HG03342 (cell line): ENCODE measurements around the gene SLFNL1.

Experiments used
- ATAC-seq: cut with Tn5 transposase; IDR thresholded peaks from one replicate; pipeline ENCODE4 v1.9.1; 2021; ENCODE audit warnings: mild to moderate bottlenecking, moderate library complexity; ENCODE audit not compliant: unreplicated experiment

SLFNL1 gene

GRCh38 chr1:41021526-41022308 is at the start of gene SLFNL1:
Gene SLFNL1 (minus strand): TSS chr1:41021725. CDS start chr1:41020660, 1,065 bp downstream.
- ATAC-seq = no peak

- no peak for ATAC-seq
Measured at GRCh38 chr1:41056907-41057306, 35.4 kb upstream of the SLFNL1 start.

DNA sequence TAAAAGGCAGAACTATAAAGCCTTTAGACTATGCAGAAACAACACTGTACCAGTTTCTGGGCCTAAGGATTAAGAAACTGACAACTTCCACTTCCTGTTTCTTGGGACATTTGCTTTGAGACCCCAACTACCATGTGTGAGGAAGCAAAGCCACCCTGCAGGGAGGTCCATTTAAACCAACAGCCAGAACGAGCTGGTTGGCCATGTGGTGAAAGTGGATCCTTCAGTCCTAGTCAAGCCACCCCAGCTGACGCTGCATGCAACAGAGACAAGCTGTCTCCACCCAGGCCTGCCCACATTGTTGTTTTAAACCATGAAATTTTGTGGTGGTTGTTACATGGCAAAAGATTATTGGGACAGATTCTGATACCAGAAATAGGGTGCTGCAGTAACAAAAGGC is 31.8 kb upstream of the SLFNL1 start:
- no peak for ATAC-seq

DNA sequence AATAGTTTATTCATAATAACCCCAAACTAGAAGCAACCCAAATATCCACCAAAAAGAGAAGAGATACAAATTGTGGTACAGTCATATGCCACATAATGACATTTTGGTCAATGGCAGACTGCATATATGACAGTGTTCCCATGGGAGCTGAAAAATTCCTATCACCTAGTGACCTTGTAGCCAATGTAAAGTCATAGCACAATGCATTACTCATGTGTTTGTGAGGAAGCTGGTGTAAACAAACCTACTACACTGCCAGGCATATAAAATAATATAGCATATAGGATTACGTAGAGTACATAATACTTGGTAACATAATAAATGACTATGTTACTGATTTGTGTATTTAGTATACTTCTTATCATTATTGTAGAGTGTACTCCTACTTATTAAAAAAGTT is 29.5 kb upstream of the SLFNL1 start:
- no peak for ATAC-seq

DNA sequence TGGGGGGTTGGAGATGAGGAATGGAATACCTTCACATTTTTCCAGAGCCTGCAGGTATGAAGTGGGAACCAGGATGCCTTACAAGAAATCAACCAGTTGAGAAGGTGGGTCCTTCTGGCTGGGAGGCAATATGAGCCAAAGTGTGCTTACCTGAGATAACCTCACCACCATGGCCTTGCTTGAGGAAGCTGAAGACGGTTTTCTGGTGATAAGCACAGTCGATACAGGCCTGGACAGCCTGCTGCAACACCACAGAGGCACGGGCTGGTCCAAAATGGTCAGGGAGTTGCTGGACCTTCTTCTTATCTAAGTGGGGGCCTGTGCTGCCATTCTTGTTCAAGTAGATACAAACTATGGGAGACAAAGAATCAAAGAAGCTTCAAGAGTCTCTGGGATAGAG is 27.0 kb upstream of the SLFNL1 start:
- ATAC-seq = no peak

DNA sequence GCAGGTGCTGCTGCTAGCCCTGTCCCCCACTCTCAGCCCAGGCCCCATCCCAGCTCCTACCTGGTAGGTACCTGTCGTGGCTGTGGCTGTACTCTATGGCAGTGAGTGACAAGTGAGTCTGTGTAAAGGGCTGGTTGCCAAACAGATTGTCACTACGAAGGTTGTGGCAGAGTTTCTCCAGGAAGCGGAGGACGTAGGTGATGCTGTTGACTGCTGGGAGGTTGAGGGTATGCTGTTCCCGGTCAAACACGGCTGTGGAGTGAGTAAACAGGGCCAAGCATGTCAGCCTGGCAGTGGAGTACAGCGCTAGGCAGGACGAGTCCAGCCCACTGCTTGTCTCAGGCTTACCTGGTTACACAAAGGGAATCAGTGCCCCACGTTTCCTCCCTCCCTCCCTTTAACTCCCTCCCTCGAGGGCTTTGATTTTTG is 24.8 kb upstream of the SLFNL1 start:
- no peak for ATAC-seq

- ATAC-seq = no peak
Measured at GRCh38 chr1:41045740-41046139, 24.2 kb upstream of the SLFNL1 start.

GRCh38 chr1:41044187-41044586 is 22.7 kb upstream of the SLFNL1 start:
- no peak for ATAC-seq

DNA sequence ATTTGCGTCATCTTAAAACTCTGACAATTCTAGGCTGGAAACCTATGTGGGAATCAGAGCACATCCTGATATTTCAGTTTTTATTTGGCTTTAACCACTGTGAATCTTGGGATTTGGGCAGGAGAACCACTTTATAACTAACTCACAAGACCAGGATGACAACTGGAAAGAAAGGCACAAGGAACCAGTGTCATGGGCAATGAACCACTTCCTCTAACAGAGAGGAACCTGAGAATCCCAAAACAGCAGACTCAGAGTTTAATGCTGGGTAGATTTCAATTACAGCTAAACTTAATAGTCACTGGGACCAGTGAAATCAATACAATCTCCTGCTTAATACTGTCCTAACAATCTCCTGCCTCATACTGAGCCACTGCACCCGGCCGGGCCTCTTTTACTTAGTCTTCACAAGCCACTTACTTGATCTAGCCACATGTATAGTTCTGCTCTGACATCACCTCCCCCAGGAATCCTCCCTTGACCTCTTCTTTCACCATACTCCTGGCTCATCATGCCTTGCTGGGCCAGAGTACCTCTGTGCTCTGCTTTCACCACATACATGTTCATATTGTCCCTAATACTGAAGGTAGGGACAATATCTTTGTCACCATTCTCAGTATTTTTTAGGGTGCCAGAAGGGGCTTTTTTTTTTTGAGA is 20.2 kb upstream of the SLFNL1 start:
- ATAC-seq = no peak

- ATAC-seq = no peak
Measured at GRCh38 chr1:41038110-41038509, 16.6 kb upstream of the SLFNL1 start.

GRCh38 chr1:41037116-41037903 is 15.8 kb upstream of the SLFNL1 start:
- no peak for ATAC-seq

DNA sequence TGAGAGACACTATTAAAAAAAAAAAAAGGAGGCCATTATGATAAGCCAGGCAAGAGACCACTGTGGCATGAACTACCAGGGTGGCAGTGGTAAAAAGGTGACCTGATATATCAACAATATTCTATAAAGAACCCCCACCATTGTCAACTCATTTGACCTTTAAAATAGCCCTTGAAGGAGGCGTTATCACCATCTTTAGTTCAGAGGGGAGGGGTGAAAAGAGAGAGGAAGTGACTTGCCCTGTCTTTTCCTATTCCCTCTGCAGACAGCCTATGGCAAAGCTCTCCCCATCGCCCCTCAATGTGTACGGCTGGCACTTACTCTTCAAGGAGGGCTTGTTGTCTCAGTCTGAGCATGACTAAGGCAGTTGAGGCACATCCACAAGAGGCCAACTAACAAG is 11.7 kb upstream of the SLFNL1 start:
- ATAC-seq = no peak

DNA sequence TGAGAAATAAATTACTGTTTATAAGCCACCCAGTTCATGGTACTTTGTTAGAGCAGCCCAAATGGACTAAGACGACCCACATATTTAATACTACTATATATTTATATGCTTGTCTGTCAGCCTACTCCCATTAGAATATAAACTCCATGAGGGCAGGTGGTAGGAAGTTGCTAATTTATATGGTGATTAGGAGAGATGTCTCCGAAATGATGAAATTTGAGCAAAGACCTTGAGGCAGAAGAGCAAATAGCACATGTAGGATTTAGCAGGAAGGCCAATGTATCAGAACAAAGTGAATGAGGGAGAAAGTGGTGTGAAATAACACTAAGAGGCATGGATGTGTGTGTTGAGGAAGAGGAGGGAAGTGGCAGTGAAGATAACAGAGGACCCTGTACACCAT is 10.6 kb upstream of the SLFNL1 start:
- no peak for ATAC-seq

- ATAC-seq = no peak
Measured at GRCh38 chr1:41030872-41031616, 9.5 kb upstream of the SLFNL1 start.

GRCh38 chr1:41028034-41028642 is 6.6 kb upstream of the SLFNL1 start:
- no peak for ATAC-seq

GRCh38 chr1:41025979-41026819 is 4.7 kb upstream of the SLFNL1 start:
- ATAC-seq = no peak

DNA sequence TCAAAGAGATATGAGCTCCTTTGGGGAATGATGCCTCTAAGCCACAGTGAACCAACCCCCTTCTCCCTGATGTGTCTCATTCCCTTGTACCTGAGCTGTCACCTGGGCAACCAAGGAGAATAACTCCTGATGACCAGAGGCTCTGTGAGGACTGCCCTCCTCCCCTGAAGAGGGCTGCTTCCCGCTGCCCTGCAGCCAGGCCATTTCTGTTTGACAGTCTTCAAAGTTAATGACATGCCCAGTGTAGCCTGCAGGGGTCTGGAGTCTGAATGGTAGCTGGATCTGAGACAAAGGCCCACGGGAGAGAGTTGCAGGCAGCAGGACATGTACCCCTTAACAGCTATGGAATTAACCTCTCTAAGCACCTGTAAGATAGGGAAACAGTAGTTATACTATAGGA is 3.4 kb upstream of the SLFNL1 start:
- ATAC-seq = no peak

GRCh38 chr1:41023279-41023990 is 1.9 kb upstream of the SLFNL1 start:
- no peak for ATAC-seq

- no peak for ATAC-seq
Measured at GRCh38 chr1:41022424-41022823, 899 bp upstream of the SLFNL1 start.
